ENCODE measurements around the gene CAMSAP3.

The CAMSAP3 gene, protein sequence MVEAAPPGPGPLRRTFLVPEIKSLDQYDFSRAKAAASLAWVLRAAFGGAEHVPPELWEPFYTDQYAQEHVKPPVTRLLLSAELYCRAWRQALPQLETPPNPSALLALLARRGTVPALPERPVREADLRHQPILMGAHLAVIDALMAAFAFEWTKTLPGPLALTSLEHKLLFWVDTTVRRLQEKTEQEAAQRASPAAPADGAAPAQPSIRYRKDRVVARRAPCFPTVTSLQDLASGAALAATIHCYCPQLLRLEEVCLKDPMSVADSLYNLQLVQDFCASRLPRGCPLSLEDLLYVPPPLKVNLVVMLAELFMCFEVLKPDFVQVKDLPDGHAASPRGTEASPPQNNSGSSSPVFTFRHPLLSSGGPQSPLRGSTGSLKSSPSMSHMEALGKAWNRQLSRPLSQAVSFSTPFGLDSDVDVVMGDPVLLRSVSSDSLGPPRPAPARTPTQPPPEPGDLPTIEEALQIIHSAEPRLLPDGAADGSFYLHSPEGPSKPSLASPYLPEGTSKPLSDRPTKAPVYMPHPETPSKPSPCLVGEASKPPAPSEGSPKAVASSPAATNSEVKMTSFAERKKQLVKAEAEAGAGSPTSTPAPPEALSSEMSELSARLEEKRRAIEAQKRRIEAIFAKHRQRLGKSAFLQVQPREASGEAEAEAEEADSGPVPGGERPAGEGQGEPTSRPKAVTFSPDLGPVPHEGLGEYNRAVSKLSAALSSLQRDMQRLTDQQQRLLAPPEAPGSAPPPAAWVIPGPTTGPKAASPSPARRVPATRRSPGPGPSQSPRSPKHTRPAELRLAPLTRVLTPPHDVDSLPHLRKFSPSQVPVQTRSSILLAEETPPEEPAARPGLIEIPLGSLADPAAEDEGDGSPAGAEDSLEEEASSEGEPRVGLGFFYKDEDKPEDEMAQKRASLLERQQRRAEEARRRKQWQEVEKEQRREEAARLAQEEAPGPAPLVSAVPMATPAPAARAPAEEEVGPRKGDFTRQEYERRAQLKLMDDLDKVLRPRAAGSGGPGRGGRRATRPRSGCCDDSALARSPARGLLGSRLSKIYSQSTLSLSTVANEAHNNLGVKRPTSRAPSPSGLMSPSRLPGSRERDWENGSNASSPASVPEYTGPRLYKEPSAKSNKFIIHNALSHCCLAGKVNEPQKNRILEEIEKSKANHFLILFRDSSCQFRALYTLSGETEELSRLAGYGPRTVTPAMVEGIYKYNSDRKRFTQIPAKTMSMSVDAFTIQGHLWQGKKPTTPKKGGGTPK

GRCh38 chr19:7595466-7596133 lies at the start of gene CAMSAP3:
CAMSAP3 (plus strand) TSS chr19:7595863; CDS start chr19:7596003, 140 bp downstream.
- peak; percentile 19 for DNase-seq

DNA sequence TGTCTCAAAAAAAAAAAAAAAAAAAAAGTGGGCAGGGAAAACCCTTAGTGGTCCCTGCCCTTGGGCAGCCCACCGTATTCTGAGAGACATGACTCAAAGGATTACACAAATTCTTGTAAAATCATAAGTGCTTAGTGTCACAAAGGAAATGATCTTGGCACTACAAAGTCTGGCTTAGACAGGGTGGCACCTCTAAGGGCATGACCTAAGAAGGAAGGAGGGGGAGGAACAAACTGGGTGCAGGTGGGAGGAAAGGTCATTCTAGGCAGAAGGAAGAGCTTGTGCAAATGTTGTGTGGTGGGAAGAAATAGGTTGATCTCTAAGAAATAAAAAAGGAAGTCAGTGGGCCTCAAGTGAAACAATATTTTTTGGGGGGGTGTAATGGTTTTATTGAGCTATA lies 49.8 kb upstream of the CAMSAP3 start:
- DNase-seq, result no peak

DNA sequence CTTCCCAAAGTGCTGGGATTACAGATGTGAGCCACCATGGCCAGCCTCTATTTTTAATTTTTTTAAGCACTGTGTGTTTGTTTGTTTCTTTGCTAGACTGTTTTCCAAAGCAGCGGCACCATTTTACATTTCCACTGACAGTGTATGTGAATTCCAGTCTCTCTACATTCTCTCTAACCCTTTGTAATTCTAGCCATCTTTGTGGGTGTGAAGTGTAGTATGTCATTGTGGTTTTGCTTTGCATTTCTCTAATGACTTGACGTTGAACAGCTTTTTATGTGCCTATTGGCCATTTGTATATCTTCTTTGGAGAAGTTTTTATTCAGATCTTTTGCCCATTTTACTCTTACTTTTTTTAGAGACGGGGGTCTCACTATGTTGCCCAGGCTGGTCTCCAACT lies 48.5 kb upstream of the CAMSAP3 start:
- DNase-seq, result no peak

DNA sequence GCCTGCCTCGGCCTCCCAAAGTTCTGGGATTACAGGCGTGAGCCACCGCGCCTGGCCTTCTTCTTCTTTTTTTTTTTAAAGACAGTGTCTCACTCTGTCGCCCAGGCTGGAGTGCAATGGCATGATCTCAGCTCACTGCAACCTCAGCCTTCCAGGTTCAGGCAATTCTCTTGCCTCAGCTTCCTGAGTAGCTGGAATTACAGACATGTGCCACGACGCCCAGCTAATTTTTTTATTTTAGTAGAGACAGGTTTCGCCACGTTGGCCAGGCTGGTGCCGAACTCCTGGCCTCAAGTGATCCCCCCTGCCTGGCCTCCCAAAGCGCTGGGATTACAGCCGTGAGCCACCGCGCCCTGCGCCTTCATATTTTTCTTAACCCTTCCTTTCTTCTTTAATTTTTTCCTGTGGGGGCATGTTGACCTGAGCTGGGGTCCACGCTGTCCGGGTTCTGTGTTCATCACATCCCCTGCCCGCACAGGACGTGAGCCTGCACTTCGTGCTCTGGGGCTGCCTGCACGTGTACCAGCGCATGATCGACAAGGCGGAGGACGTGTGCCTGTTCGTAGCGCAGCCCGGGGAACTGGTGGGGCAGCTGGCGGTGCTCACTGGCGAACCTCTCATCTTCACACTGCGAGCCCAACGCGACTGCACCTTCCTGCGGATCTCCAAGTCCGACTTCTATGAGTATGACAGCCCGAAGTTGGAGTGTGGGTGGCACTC lies 46.1 kb upstream of the CAMSAP3 start:
- DNase-seq, result no peak

DNA sequence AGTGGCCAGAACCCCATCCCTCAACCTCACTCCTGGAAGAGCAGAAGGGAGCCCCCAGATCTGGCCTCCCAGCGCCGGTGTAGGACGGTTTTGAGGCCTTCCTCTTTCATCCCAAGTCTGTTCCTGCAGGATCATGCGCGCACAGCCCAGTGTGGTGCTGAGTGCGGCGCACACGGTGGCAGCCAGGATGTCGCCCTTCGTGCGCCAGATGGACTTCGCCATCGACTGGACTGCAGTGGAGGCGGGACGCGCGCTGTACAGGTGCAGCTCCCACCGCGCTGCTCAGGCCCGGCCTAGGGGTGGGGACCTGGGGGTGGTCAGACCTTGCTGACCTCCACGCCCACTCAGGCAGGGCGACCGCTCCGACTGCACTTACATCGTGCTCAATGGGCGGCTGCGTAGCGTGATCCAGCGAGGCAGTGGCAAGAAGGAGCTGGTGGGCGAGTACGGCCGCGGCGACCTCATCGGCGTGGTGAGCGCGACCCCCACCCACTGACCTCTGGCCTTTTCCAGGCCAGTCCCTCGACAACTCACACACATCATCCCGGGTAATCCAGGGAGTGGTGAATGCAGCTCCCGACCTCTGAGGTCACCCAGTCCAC lies 45.4 kb upstream of the CAMSAP3 start:
- no peak for DNase-seq

- no peak for DNase-seq
Observed at GRCh38 chr19:7550987-7551761, 44.5 kb upstream of the CAMSAP3 start.

DNA sequence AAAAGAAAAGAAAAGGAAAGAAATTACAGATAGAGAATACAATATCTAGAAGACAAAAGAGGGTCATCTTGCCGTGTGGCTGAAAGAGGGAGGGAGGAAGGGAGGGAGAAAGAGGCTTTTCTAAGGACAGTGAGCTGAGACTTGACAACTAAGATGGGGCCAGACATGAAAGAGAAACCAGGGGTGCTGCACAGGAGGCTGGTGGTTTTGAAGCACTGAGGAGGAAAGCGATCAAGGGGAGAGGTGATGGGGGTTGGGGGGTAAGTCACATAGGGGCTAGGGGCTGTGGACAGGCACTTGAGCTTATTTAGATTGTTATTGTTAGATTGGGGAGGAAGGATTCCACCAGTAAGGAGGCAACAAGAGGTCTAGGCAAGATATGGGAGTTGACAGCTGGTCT lies 42.9 kb upstream of the CAMSAP3 start:
- DNase-seq, result no peak

- DNase-seq, result no peak
Observed at GRCh38 chr19:7554565-7554964, 41.1 kb upstream of the CAMSAP3 start.

DNA sequence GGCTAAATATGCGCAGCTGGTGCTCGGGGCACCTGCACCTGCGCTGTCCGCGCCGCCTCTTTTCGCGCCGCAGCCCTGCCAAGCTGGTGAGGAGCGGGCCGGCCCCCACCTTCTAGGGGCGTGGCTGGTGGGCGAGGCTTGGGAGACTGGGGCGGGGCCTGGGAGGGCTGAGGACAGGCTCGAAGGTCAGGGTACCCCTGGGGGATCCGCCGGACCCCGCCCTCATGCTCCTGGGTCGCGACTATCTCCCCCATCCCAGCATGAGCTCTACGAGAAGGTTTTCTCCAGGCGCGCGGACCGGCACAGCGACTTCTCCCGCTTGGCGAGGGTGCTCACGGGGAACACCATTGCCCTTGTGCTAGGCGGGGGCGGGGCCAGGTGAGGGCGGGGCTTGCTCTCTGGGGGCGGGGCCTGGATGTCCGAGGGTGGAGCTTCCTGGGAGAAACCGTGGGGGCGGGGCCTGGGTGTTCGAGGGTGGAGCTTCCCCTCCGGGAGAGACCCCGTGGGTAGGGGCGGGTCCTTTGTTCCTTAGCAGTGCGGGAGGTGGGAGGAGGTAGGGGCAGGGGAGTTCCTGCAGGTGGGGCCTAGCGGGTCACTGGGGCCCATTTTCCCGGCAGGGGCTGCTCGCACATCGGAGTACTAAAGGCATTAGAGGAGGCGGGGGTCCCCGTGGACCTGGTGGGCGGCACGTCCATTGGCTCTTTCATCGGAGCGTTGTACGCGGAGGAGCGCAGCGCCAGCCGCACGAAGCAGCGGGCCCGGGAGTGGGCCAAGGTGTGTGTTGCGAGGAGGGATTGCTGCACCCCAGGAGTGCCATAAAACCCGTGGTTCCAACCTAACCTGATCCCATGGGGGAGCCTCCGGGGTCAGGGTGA lies 40.4 kb upstream of the CAMSAP3 start:
- peak; percentile 21 for DNase-seq

DNA sequence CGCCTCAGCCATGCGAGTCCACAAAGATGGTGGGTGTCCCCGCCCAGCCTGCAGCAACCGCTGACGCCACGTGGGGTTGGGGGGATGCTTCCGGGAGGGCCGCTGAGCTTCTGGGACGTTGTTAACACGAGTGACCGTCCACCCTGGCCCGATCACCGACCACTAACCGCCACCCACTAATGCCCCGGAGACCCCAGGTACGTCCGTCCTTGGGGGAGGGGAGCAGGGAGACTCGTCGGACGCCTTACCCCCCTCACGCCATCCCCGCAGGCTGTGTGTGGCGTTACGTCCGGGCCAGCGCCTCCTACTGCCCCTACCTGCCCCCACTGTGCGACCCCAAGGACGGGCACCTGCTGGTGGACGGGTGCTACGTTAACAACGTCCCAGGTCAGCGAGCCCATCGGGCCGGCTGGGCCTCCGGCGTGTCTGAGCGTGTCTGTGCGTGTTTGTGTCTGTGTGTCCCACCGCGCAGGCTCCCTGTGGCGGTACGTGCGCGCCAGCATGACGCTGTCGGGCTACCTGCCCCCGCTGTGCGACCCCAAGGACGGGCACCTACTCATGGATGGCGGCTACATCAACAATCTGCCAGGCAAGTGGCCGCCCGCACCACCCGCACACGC lies 38.9 kb upstream of the CAMSAP3 start:
- no peak for DNase-seq

- DNase-seq, result no peak
Observed at GRCh38 chr19:7558667-7559066, 37.0 kb upstream of the CAMSAP3 start.

DNA sequence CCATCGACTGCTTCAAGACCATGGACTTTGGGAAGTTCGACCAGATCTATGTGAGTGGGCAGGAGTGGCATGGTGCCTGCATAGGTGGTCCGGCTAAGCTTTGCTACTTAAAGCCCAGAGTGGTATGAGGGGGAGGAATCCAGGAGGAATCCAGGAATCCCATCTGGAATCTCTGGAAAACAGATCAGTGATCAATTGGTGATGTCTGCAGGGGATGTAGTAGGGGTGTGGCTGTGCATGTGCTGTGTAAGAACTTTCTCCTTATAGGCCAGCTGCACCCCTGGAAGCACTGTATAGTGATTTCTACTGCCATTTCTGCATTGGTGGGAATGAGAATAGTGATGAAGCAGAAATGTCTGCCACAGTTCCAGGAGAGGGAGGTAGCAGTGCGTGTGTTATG lies 36.6 kb upstream of the CAMSAP3 start:
- DNase-seq, result no peak

DNA sequence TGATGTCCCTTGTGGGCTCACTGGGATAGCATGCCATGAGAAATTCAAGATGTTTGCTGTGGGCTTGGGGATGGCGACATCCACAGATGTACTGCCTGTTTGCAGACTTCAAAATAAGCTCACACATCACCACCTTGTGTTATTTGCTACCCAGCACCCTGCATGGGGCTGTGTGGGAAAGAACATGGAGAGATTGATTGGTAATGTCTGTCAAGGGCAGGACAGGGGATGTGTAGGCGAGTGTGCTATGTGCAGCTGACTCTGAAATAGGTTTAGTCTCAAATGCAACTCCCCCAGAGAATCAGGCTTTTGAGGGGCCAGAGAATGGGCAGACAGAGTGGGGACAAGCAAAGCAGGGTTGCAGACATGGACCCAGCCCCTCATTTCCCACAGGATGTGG lies 35.4 kb upstream of the CAMSAP3 start:
- no peak for DNase-seq

- no peak for DNase-seq
Observed at GRCh38 chr19:7561325-7561724, 34.3 kb upstream of the CAMSAP3 start.

- DNase-seq, result no peak
Observed at GRCh38 chr19:7562646-7563393, 32.8 kb upstream of the CAMSAP3 start.

DNA sequence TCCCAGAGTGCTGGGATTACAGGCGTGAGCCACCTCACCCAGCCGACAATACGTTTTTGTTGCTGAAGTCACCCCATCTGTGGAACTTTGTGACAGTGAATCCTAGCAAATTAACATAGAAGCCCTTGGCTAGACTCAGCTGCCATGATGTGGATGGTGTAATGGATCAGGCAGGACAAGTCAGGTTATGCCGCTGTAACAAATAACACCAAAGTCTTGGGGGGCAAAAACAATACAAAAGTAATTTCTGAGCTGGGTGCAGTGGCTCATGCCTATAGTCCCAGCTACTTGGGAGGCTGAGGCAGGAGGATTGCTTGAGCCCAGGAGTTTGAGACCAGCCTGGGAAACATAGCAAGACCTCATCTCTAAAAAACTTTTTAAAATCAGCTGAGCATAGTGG lies 30.8 kb upstream of the CAMSAP3 start:
- DNase-seq, result no peak

- DNase-seq, result no peak
Observed at GRCh38 chr19:7565332-7565731, 30.3 kb upstream of the CAMSAP3 start.

DNA sequence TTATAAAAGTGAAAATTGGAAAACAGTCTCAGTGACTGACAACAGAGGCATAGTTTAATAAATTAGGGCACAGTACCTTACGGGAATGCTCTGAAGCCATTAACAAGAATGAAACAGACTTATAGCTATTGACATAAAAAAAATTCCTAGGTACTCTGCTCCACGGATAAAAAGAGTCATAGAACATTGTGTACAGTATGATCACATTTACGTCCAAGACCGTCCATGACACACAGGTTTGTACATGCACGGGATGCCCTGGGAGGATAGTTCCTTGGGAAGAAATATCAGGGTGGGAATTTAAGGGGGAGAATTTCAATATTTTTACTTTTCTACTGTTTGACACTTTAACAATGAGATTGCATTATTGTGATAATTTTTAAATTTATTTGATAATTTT lies 24.9 kb upstream of the CAMSAP3 start:
- DNase-seq, result no peak
